GM12878 (cell line): ENCODE measurements around the gene CAB39L.
A peak's percentile ranks its signal among the peaks of the same experiment; 100 is the strongest.

ENCODE experiments used
- CREB1 ChIP-seq: IDR thresholded peaks from 2 replicates; pipeline ENCODE4 v1.6.1; 2012; ENCODE audit warnings: low read depth, mild to moderate bottlenecking, inconsistent platforms
- CTCF ChIP-seq, 3 experiments: IDR thresholded peaks in 2 of 3; conservative IDR thresholded peaks in 1 of 3; 2 replicates each; pipeline ENCODE4 v1.5.1; 2011; ENCODE audit warnings: low read depth in 3 of 3, low read length in 3 of 3, mild to moderate bottlenecking in 3 of 3, control low read depth in 2 of 3, moderate library complexity in 2 of 3, inconsistent platforms in 1 of 3, mixed read lengths in 1 of 3; ENCODE audit not compliant: control insufficient read depth in 2 of 3, insufficient read depth in 1 of 3; ENCODE audit errors: extremely low read depth in 1 of 3
- EED ChIP-seq: sonication (generic); IDR thresholded peaks from 2 replicates; pipeline ENCODE4 v1.6.1; 2016; ENCODE audit warnings: antibody characterized with exemption, low read depth
- EZH2 ChIP-seq: IDR thresholded peaks from 2 replicates; pipeline ENCODE4 v1.6.1; 2012; ENCODE audit warnings: low read depth, mild to moderate bottlenecking, control low read depth, inconsistent platforms, low read length, borderline replicate concordance; ENCODE audit not compliant: control insufficient read depth
- FOS ChIP-seq: IDR thresholded peaks from 3 replicates; pipeline ENCODE4 v1.6.1; 2011; ENCODE audit warnings: borderline replicate concordance; ENCODE audit not compliant: insufficient read length; ENCODE audit errors: extremely low read depth
- NBN ChIP-seq: fragments of 450-650 bp; IDR thresholded peaks from 2 replicates; pipeline ENCODE4 v1.6.1; 2016
- PBX3 ChIP-seq: IDR thresholded peaks from 2 replicates; pipeline ENCODE4 v1.6.1; 2011; ENCODE audit warnings: mild to moderate bottlenecking, low read depth, low read length, moderate library complexity; ENCODE audit not compliant: insufficient replicate concordance
- RAD51 ChIP-seq: fragments of 450-650 bp; IDR thresholded peaks from 2 replicates; pipeline ENCODE4 v1.6.1; 2016; ENCODE audit warnings: moderate library complexity, mild to moderate bottlenecking, inconsistent platforms
- STAT1 ChIP-seq: fragments of 450-650 bp; conservative IDR thresholded peaks from 2 replicates; pipeline ENCODE4 v1.6.1; 2014; ENCODE audit warnings: antibody characterized with exemption, mild to moderate bottlenecking
- TCF12 ChIP-seq: IDR thresholded peaks from 2 replicates; pipeline ENCODE4 v1.6.1; 2011; ENCODE audit warnings: low read depth, mild to moderate bottlenecking, low read length
- USF2 ChIP-seq: IDR thresholded peaks from 2 replicates; pipeline ENCODE4 v1.6.1; 2011; ENCODE audit warnings: low read depth, low read length, improper control_type of control experiment, borderline replicate concordance

GRCh38 chr13:49443704-49444523, at the start of gene CAB39L, which contains the start of gene SETDB2:
- TF ChIP-seq NBN (no peak; the same call in none of the 2 replicates), CTCF (IDR thresholded peaks at IDR 0.05 in 2 of 3, conservative IDR thresholded peaks at IDR 0.05 in 1 of 3; ENCODE audit: control insufficient read depth in 2 of 3, extremely low read depth in 1 of 3, insufficient read depth in 1 of 3, low read depth in 3 of 3, low read length in 3 of 3) (peak; percentile 35 to 47 (median 40); a peak in 4 of 6 replicates), STAT1 (peak; percentile 31; the same call in 1 of the 2 replicates), TCF12 (peak; percentile 93), PBX3 (peak; percentile 76), FOS (no peak), EED (0 out of 2 replicates have a peak, but pooled peaks have one; percentile 41), USF2 (no peak), RAD51 (0 out of 2 replicates have a peak, but pooled peaks have one; percentile 15), EZH2 (no peak), CREB1 (peak; percentile 89)
